Activated CD4-positive, alpha-beta T cell treated with anti-CD3 and anti-CD28 coated beads for 48 hours (primary cell): ENCODE data around the gene LRRN4CL.

Experiments used
- DNase-seq: peaks from one replicate; pipeline ENCODE4 v3.0.0-alpha.2; 2020

The LRRN4CL gene

GRCh38 chr11:62645946-62646824, 43.1 kb downstream of the LRRN4CL start, which contains the start of gene GANAB:
Gene GANAB (minus strand): TSS chr11:62646613. CDS start chr11:62646599, 14 bp downstream.
- peak; percentile 100 for DNase-seq

- DNase-seq = no peak
Measured at GRCh38 chr11:62645671-62645945, 43.7 kb downstream of the LRRN4CL start.

- no peak for DNase-seq
Measured at GRCh38 chr11:62644220-62644619, 45.1 kb downstream of the LRRN4CL start.
